Measurements from ENCODE around the gene SLC26A2. TPM values are rescaled to one million over a fixed set of nuclear protein-coding genes. Genes with fewer than 3 reads are reported as not detected.
"Not testable (repeated sequence)": the region's sequence is repeated elsewhere in the genome, so short reads cannot be mapped to it uniquely, and the experiment has no call there.

Gene SLC26A2
- total and polyA plus RNA-seq, 11 donors = 1.5 to 22.1 (median 6.8) TPM

DNA sequence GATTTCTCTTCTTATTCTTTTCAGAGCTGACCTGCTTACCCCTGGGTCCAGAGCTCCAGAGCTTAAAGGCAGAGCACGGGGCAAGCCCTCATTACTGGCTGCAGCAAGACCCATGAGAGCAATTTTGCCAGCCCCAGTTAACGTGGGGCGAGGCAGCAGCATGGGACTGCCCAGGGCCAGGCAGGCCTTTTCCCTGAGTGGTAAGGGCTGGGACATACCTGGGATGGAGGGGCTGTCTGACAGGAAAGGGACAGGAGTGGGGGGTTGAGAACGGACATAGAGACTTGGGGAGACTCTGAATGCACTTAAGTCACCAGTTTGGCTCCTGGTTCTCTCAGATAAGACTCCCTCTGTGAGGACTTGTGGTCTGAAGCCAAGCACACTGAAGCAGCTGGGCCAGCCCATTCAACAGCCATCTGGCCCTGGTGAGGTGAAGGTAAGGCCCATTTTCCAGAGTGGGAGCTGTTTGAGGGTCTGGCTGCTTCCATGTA is 66.2 kb downstream of the SLC26A2 start:
- ATAC-seq (no peak), DNase-seq (no peak)
- H3K27ac ChIP-seq = peak overlapping the region in 1 of 12 donors; percentile 12
- no peaks in the 10 kb centered on the region for H3K9me3 ChIP-seq
- no peak for TF ChIP-seq POLR2A (IDR thresholded peaks at IDR 0.05)
- TF ChIP-seq, protein P1, sequence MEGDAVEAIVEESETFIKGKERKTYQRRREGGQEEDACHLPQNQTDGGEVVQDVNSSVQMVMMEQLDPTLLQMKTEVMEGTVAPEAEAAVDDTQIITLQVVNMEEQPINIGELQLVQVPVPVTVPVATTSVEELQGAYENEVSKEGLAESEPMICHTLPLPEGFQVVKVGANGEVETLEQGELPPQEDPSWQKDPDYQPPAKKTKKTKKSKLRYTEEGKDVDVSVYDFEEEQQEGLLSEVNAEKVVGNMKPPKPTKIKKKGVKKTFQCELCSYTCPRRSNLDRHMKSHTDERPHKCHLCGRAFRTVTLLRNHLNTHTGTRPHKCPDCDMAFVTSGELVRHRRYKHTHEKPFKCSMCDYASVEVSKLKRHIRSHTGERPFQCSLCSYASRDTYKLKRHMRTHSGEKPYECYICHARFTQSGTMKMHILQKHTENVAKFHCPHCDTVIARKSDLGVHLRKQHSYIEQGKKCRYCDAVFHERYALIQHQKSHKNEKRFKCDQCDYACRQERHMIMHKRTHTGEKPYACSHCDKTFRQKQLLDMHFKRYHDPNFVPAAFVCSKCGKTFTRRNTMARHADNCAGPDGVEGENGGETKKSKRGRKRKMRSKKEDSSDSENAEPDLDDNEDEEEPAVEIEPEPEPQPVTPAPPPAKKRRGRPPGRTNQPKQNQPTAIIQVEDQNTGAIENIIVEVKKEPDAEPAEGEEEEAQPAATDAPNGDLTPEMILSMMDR (IDR thresholded peaks at IDR 0.05) = no peak
- H3K4me3 ChIP-seq = no peak overlapping the region
- H3K27me3 ChIP-seq = no peaks in the 10 kb centered on the region
- H3K36me3 ChIP-seq = peaks cover 2 to 98% (median 84%) of the 10 kb centered on the region in 9 donors
- intact Hi-C loops (cut with DNase I) = loop anchor here in 6 of 10 donors (5.0 to 10.0 kb wide), 5 partner anchors 188 to 408 kb away; partner anchors contain the start of gene TCOF1 (in 1 of the 6)
- WGBS, 4 donors = 59 to 86% (median 83%) methylated on average over 4 of the region's 4 CpGs
- H3K4me1 ChIP-seq = peaks cover 5 to 40% (median 33%) of the 10 kb centered on the region in 12 donors

DNA sequence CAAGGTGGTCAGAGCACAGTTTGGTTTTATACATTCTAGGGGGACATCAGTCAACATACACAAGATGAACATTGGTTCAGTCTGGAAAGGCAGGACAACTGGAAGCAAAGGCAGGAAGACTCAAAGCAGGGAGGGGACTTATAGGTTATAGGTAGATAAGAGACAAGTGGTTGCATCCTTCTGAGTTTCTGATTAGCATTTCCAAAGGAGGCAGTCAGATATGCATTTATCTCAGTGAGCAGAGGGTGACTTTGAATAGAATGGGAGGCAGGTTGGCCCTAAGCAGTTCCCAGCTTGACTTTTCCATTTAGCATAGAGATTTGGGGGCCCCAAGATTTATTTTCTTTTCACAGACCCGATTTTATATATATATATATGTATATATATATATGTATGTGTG is 67.5 kb downstream of the SLC26A2 start:
- H3K9me3 ChIP-seq, H3K27me3 ChIP-seq, H3K4me3 ChIP-seq, ATAC-seq, H3K27ac ChIP-seq, DNase-seq: not testable (repeated sequence)
- WGBS, 4 donors = 75 to 88% (median 84%) methylated on average over 1 of the region's 1 CpG
- Histone ChIP-seq H3K36me3 (peaks cover 2 to 98% (median 94%) of the 10 kb centered on the region in 9 donors), H3K4me1 (peaks cover 5 to 27% (median 21%) of the 10 kb centered on the region in 12 donors)
- intact Hi-C loops (cut with DNase I) = loop anchor here in 6 of 10 donors (5.0 to 10.0 kb wide), 5 partner anchors 187 to 407 kb away; partner anchors contain the start of gene TCOF1 (in 1 of the 6)

DNA sequence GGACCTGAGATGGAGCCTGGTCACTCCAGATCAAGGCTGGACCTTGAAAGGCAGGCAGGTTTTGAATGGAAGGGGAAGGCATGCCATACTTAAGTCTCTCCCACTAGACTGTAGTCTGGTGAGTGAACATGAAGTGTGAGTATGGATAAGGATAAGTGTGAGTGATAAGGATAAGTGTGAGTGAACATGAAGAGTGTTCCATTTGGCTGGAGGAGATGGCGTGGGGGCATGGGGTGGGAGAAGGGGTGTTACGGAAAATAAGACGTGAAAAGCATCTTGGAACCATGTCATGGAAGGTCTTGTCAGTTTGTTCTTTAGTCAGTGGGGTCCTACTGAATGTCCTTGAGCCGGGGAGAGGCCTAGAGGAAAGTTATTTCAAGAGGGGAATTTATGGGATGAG is 72.8 kb downstream of the SLC26A2 start:
- Histone ChIP-seq H3K9me3 (no peaks in the 10 kb centered on the region), H3K27ac (no peak overlapping the region), H3K4me3 (no peak overlapping the region), H3K36me3 (peaks cover 0 to 99% (median 98%) of the 10 kb centered on the region in 9 donors), H3K27me3 (no peaks in the 10 kb centered on the region), H3K4me1 (peaks cover 0 to 15% (median 6%) of the 10 kb centered on the region in 12 donors)
- WGBS, 4 donors = 71 to 88% (median 83%) methylated on average over 4 of the region's 4 CpGs
- DNase-seq (no peak), ATAC-seq (no peak)
- TF ChIP-seq POLR2A (IDR thresholded peaks at IDR 0.05) = no peak
- TF ChIP-seq, protein P1 (IDR thresholded peaks at IDR 0.05) = no peak
- intact Hi-C loops (cut with DNase I) = loop anchor here in 1 of 10 donors (10.0 kb wide), 1 partner anchor 391 kb away; no protein-coding TSS in a partner anchor

DNA sequence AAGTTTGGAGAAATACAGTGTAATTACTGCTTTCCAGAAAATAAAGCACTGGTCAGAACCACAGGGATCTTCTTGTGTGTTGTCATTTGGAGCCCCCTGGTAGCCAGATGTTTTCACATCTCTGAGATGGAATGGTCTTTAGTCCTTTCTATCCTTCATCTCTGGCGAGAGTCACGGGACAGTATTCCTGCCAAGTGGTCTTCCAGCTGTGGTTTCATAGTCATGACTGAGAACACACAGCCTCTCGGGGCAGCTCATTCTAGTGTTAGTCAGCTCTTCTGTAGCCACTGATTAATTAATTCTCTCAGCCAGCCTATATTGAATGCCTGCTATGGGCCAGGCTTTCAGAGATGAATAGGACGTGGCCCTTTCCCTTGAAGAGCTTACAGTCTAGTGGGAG is 74.1 kb downstream of the SLC26A2 start:
- Histone ChIP-seq H3K27ac (no peak overlapping the region), H3K27me3 (no peaks in the 10 kb centered on the region), H3K9me3 (no peaks in the 10 kb centered on the region), H3K4me3 (no peak overlapping the region), H3K36me3 (peaks cover 0 to 100% (median 99%) of the 10 kb centered on the region in 9 donors), H3K4me1 (peaks cover 0 to 15% (median 6%) of the 10 kb centered on the region in 12 donors)
- ATAC-seq (peak in 2 of 4 donors; percentile 17 to 41), DNase-seq (no peak)
- intact Hi-C loops (cut with DNase I) = loop anchor here in 1 of 10 donors (10.0 kb wide), 1 partner anchor 390 kb away; no protein-coding TSS in a partner anchor
- WGBS, 4 donors = 71 to 93% (median 80%) methylated on average over 4 of the region's 4 CpGs
- no peak for TF ChIP-seq POLR2A (IDR thresholded peaks at IDR 0.05)
- TF ChIP-seq, protein P1 (IDR thresholded peaks at IDR 0.05) = no peak

Data from heart left ventricle (tissue), 16 donors.